Measurements from ENCODE around the gene LIME1. TPM values are rescaled to one million over a fixed set of nuclear protein-coding genes. Genes with fewer than 3 reads are reported as not detected.

Gene LIME1
- total and polyA plus RNA-seq, 9 of the 15 experiments (the other 6 are each of a cell fraction or from before 2014, with no cell fraction given), result 0.11 to 17.1 (median 2.8) TPM; not detected in 2

DNA sequence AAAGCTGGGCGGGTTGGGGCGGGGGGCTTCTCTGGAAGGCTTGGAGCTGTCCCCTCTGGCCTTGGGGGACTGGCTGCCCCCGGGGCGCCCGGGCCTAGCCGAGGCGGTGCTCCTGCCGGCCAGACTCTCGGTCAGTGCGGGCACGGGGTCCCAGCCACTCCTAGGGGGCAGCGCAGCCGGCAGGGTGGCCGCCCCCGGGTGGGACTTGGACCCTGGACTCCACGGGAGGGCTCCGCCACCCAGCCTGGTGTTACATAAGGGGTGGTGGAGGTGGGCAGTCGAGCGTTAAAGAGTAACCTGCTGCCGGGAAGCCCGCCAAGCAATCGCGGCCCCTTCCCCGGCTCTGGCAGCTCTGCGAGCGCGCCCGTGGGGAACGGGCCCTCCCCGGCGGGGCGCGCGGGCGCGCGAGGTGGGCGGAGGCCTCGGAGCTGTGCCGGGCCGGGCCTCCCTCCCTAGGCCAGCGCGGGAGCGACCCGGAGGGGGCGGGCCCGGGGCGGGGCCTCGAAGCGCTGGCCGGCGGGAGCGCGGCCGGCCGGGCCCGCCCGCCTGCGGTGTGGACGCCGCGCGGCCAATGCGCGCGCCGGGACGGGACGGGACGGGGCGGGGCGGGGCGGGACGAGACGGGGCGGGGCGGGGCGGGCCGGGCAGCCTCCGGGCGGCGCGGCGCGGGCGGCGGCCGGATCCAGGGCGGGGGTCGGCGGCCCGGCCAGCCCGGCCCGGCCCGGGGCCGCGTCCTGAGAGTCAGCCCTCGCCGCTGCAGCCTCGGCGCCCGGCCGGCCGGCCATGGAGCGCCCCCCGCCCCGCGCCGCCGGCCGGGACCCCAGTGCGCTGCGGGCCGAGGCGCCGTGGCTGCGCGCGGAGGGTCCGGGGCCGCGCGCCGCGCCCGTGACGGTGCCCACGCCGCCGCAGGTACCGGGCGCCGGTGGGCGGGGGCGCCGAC, 2.9 kb downstream of the LIME1 start, which contains the start of gene SLC2A4RG (continued):
- TF ChIP-seq POLR3A (IDR thresholded peaks at IDR 0.05; ENCODE audit: borderline replicate concordance, extremely low read depth, insufficient read depth, insufficient read length) (no peak), PHF8 (IDR thresholded peaks at IDR 0.05; ENCODE audit: borderline replicate concordance, low read length) (peak; percentile 22; the same call in 1 of the 2 replicates), ZNF586 (CRISPR knock-in tag; conservative IDR thresholded peaks at IDR 0.05) (no peak), ZNF3 (CRISPR knock-in tag; IDR thresholded peaks at IDR 0.05) (no peak), ZNF347 (CRISPR knock-in tag; IDR thresholded peaks at IDR 0.05; ENCODE audit: low read depth) (no peak), HNRNPK (IDR thresholded peaks at IDR 0.05; ENCODE audit: low read depth, low read length, poor library complexity, severe bottlenecking) (no peak), HSF4 (CRISPR knock-in tag; IDR thresholded peaks at IDR 0.05; ENCODE audit: borderline replicate concordance) (no peak), TRIM28 (IDR thresholded peaks at IDR 0.05) (no peak), CBX2 (IDR thresholded peaks at IDR 0.05; ENCODE audit: insufficient read depth, low read length, poor library complexity, severe bottlenecking) (no peak), SMARCC2 (IDR thresholded peaks at IDR 0.05; ENCODE audit: low read depth) (no peak), NR4A1 (CRISPR knock-in tag; IDR thresholded peaks at IDR 0.05) (no peak), NR4A1 (tag; IDR thresholded peaks at IDR 0.05) (no peak)
- TF ChIP-seq, protein P1, sequence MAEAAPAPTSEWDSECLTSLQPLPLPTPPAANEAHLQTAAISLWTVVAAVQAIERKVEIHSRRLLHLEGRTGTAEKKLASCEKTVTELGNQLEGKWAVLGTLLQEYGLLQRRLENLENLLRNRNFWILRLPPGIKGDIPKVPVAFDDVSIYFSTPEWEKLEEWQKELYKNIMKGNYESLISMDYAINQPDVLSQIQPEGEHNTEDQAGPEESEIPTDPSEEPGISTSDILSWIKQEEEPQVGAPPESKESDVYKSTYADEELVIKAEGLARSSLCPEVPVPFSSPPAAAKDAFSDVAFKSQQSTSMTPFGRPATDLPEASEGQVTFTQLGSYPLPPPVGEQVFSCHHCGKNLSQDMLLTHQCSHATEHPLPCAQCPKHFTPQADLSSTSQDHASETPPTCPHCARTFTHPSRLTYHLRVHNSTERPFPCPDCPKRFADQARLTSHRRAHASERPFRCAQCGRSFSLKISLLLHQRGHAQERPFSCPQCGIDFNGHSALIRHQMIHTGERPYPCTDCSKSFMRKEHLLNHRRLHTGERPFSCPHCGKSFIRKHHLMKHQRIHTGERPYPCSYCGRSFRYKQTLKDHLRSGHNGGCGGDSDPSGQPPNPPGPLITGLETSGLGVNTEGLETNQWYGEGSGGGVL (CRISPR knock-in tag; IDR thresholded peaks at IDR 0.05), result no peak
- TF ChIP-seq, protein P2, sequence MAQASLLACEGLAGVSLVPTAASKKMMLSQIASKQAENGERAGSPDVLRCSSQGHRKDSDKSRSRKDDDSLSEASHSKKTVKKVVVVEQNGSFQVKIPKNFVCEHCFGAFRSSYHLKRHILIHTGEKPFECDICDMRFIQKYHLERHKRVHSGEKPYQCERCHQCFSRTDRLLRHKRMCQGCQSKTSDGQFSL (CRISPR knock-in tag; IDR thresholded peaks at IDR 0.05), result no peak
- TF ChIP-seq, protein P2 (tag; IDR thresholded peaks at IDR 0.05), result no peak
